ENCODE results near the gene LDLR. TPM values are rescaled to one million over a fixed set of nuclear protein-coding genes. Genes with fewer than 3 reads are reported as not detected.
A peak's percentile ranks its signal among the peaks of the same experiment; 100 is the strongest.

Gene LDLR
- total and polyA plus RNA-seq, 2 of the 4 experiments (the other 2 are of a cell fraction), result 45.2 to 53.8 TPM

- H2AK9ac ChIP-seq (replicated peaks; ENCODE audit: low read depth, low read length, poor library complexity), result peak overlapping the region; percentile 28
- H3K4me2 ChIP-seq (ENCODE audit: low read depth, low read length), result no peak overlapping the region
- peak overlapping the region; percentile 75; the same call in 1 of the 2 replicates for H2AK5ac ChIP-seq (ENCODE audit: low read depth, low read length)
- H3K23ac ChIP-seq (ENCODE audit: low read depth, low read length), result no peak overlapping the region
- no peak overlapping the region for H2BK20ac ChIP-seq (ENCODE audit: low read depth, low read length)
- ChIA-PET CTCF (no interaction called here), POLR2A (ENCODE audit: unreplicated experiment) (no interaction called here)
- DNase-seq, result no peak
- no peak overlapping the region for H3K18ac ChIP-seq (ENCODE audit: low read depth, low read length)
- H2BK120ac ChIP-seq (ENCODE audit: low read depth, low read length), result no peak overlapping the region
- peak overlapping the region in 1 of 2 experiments; percentile 29; a peak in 1 of 4 replicates for H4K8ac ChIP-seq (ENCODE audit: low read depth in 2 of 2, low read length in 2 of 2)
- H3K9me1 ChIP-seq (ENCODE audit: insufficient read depth, low read length), result 0 out of 2 replicates have a peak, but pooled peaks cover 9% of the 10 kb centered on the region
- no peak overlapping the region for H3K14ac ChIP-seq (replicated peaks; ENCODE audit: low read depth, low read length)
- H4K5ac ChIP-seq (ENCODE audit: low read depth, low read length), result no peak overlapping the region
- no TSS peak for BruUV-seq (replicated peaks)
- 89% methylated on average over 10 of the region's 14 CpGs; no CpG with 5 or more reads in 1 of the 2 experiments for WGBS, 2 experiments (ENCODE audit: extremely low coverage in 2 of 2, insufficient read length in 1 of 2)
- H3K4me1 ChIP-seq (ENCODE audit: control insufficient read depth, insufficient read depth, low read length), result peaks cover 27% of the 10 kb centered on the region
- intact Hi-C loops (cut with micrococcal nuclease), result no loop called here
- ATAC-seq (ENCODE audit: low read depth), result no peak
- peaks cover 28 to 52% of the 10 kb centered on the region in 2 experiments for H3K79me1 ChIP-seq (ENCODE audit: low read depth in 1 of 2, low read length in 2 of 2)
- dilution Hi-C loops (cut with HindIII; ENCODE audit: low sequenced_read_pairs, unreplicated experiment), result no loop called here
- no peak overlapping the region for H3K9ac ChIP-seq (ENCODE audit: low read depth, low read length)
- no peak overlapping the region; the same call in 1 of the 2 replicates for H4K91ac ChIP-seq (ENCODE audit: insufficient read depth, low read depth, low read length)
- H3K36me3 ChIP-seq (ENCODE audit: control insufficient read depth, insufficient read depth, low read length), result peaks cover 1% of the 10 kb centered on the region; the same call in 1 of the 2 replicates
- no peaks in the 10 kb centered on the region for H3K27me3 ChIP-seq (ENCODE audit: control insufficient read depth, insufficient read depth, low read length)
- H2AFZ ChIP-seq (replicated peaks; ENCODE audit: low read length, poor library complexity), result peak overlapping the region; percentile 41
- no peak overlapping the region for H2BK5ac ChIP-seq (ENCODE audit: low read depth, low read length, poor library complexity, severe bottlenecking)
- H4K20me1 ChIP-seq (ENCODE audit: insufficient read depth, low read length), result no peaks in the 10 kb centered on the region
- no peak for TF ChIP-seq CEBPB (IDR thresholded peaks at IDR 0.05; ENCODE audit: low read depth, low read length)
- TF ChIP-seq RCOR1 (IDR thresholded peaks at IDR 0.05; ENCODE audit: insufficient replicate concordance, low read length), result no peak
- TF ChIP-seq MXI1 (IDR thresholded peaks at IDR 0.05; ENCODE audit: borderline replicate concordance, low read depth, low read length), result no peak
- TF ChIP-seq NFE2L2 (IDR thresholded peaks at IDR 0.05; ENCODE audit: low read depth, low read length), result no peak
- no peak for TF ChIP-seq CHD1 (IDR thresholded peaks at IDR 0.05; ENCODE audit: low read depth, low read length)
- no peak for TF ChIP-seq CTCF (conservative IDR thresholded peaks at IDR 0.05; ENCODE audit: low read depth, low read length)
- no peak for TF ChIP-seq FOS (IDR thresholded peaks at IDR 0.05; ENCODE audit: low read depth, low read length)
- H3K9me3 ChIP-seq (ENCODE audit: control insufficient read depth, insufficient read depth, low read length), result peaks cover 4% of the 10 kb centered on the region; the same call in 1 of the 2 replicates
- in situ Hi-C loops (cut with MboI; ENCODE audit: low sequenced_read_pairs), result no loop called here
- H3K4me3 ChIP-seq (ENCODE audit: insufficient read depth, low read depth, low read length), result no peak overlapping the region
- 0 out of 2 replicates have a peak overlapping the region, but pooled peaks have one; percentile 1 for H3K4ac ChIP-seq (ENCODE audit: low read depth, low read length)
- H2BK15ac ChIP-seq (ENCODE audit: low read depth, low read length), result no peak overlapping the region
- H3K27ac ChIP-seq (ENCODE audit: insufficient read depth, low read length), result peak overlapping the region; percentile 16; the same call in 1 of the 2 replicates
- no peak overlapping the region for H3K56ac ChIP-seq (ENCODE audit: extremely low read depth, insufficient read depth, low read length)
Observed at GRCh38 chr19:11148001-11148400, 58.7 kb downstream of the LDLR start.
